Loucy (cell line): ENCODE data around the gene FGR.
A peak's percentile ranks its signal among the peaks of the same experiment; 100 is the strongest.

Source experiments
- H2AFZ ChIP-seq: fragments of 200-600 bp; sonication (generic); 2 replicates; pipeline ENCODE4 v1.6.0; 2016; ENCODE audit warnings: antibody characterized with exemption, mild to moderate bottlenecking, low read length, moderate library complexity
- H3F3A ChIP-seq: fragments of 200-600 bp; 2 replicates; pipeline ENCODE4 v1.6.0; 2016; ENCODE audit warnings: antibody characterized with exemption, low read depth, mild to moderate bottlenecking
- H3K27me3 ChIP-seq: fragments of 200-600 bp; sonication (generic); 2 replicates; pipeline ENCODE4 v1.6.1; 2014; ENCODE audit warnings: low read length, mild to moderate bottlenecking; ENCODE audit not compliant: insufficient read depth, poor library complexity, severe bottlenecking
- H3K36me3 ChIP-seq: fragments of 200-600 bp; sonication (generic); 2 replicates; pipeline ENCODE4 v1.6.1; 2016; ENCODE audit warnings: low read length; ENCODE audit not compliant: insufficient read depth
- H3K4me1 ChIP-seq: fragments of 200-600 bp; sonication (generic); 2 replicates; pipeline ENCODE4 v1.5.1; 2014; ENCODE audit warnings: low read length, mild to moderate bottlenecking; ENCODE audit not compliant: insufficient read depth, poor library complexity, severe bottlenecking
- H3K4me2 ChIP-seq: fragments of 200-600 bp; sonication (generic); 2 replicates; pipeline ENCODE4 v1.6.0; 2014; ENCODE audit warnings: antibody characterized with exemption, low read length, low read depth, mild to moderate bottlenecking; ENCODE audit not compliant: poor library complexity, severe bottlenecking
- H3K4me3 ChIP-seq: fragments of 200-600 bp; sonication (generic); 2 replicates; pipeline ENCODE4 v1.5.1; 2014; ENCODE audit warnings: low read length, mild to moderate bottlenecking, mixed read lengths; ENCODE audit not compliant: poor library complexity, severe bottlenecking
- H3K79me2 ChIP-seq: fragments of 200-600 bp; sonication (generic); 2 replicates; pipeline ENCODE4 v1.6.1; 2014; ENCODE audit warnings: low read length; ENCODE audit not compliant: insufficient read depth
- H3K9ac ChIP-seq: fragments of 200-600 bp; sonication (generic); 2 replicates; pipeline ENCODE4 v1.6.0; 2014; ENCODE audit warnings: mild to moderate bottlenecking, low read depth, low read length, moderate library complexity; ENCODE audit not compliant: poor library complexity, severe bottlenecking
- H3K9me2 ChIP-seq: fragments of 200-600 bp; sonication (generic); replicated peaks from 2 replicates; pipeline ENCODE4 v1.6.1; 2016; ENCODE audit warnings: low read depth, low read length, mixed read lengths
- H3K9me3 ChIP-seq: fragments of 200-600 bp; sonication (generic); 2 replicates; pipeline ENCODE4 v1.6.1; 2014; ENCODE audit warnings: mild to moderate bottlenecking, antibody characterized with exemption, low read length, low read depth; ENCODE audit not compliant: insufficient read depth
- H4K20me1 ChIP-seq: fragments of 200-600 bp; sonication (generic); 2 replicates; pipeline ENCODE4 v1.6.0; 2014; ENCODE audit warnings: antibody characterized with exemption, low read length, mild to moderate bottlenecking; ENCODE audit not compliant: insufficient read depth, poor library complexity, severe bottlenecking
- CTCF ChIP-seq: fragments of 200-600 bp; sonication (generic); conservative IDR thresholded peaks from 2 replicates; pipeline ENCODE4 v1.5.1; 2014; ENCODE audit warnings: mild to moderate bottlenecking, antibody characterized with exemption, low read length
- EZH2phosphoT487 ChIP-seq: fragments of 200-600 bp; IDR thresholded peaks from 2 replicates; pipeline ENCODE4 v1.6.1; 2018; ENCODE audit warnings: antibody characterized with exemption, mild to moderate bottlenecking, moderate library complexity, borderline replicate concordance

The FGR gene

GRCh38 chr1:27583479-27583878 is 51.5 kb downstream of the FGR start:
- Histone ChIP-seq H3K4me3 (no peak overlapping the region), H3K9me2 (no peaks in the 10 kb centered on the region), H3K36me3 (peaks cover 17% of the 10 kb centered on the region; the same call in 1 of the 2 replicates), H3K4me1 (no peaks in the 10 kb centered on the region), H3K9ac (no peak overlapping the region), H3K79me2 (peaks cover 97% of the 10 kb centered on the region), H4K20me1 (peaks cover 63% of the 10 kb centered on the region), H3K27me3 (no peaks in the 10 kb centered on the region), H3K9me3 (no peaks in the 10 kb centered on the region), H3K4me2 (no peak overlapping the region), H2AFZ (no peak overlapping the region), H3F3A (no peaks in the 10 kb centered on the region)
- TF ChIP-seq EZH2phosphoT487: no peak
- no peak for TF ChIP-seq CTCF

- H3K9me2 ChIP-seq: no peaks in the 10 kb centered on the region
- no peaks in the 10 kb centered on the region for H3F3A ChIP-seq
- H3K79me2 ChIP-seq: peaks cover 96% of the 10 kb centered on the region
- peaks cover 10% of the 10 kb centered on the region for H3K4me1 ChIP-seq
- peaks cover 61% of the 10 kb centered on the region for H4K20me1 ChIP-seq
- H3K4me2 ChIP-seq: no peak overlapping the region
- H3K9ac ChIP-seq: no peak overlapping the region
- no peaks in the 10 kb centered on the region for H3K27me3 ChIP-seq
- TF ChIP-seq EZH2phosphoT487 (no peak), CTCF (no peak)
- H3K36me3 ChIP-seq: peaks cover 5% of the 10 kb centered on the region; the same call in 1 of the 2 replicates
- no peak overlapping the region for H3K4me3 ChIP-seq
- no peak overlapping the region for H2AFZ ChIP-seq
- H3K9me3 ChIP-seq: no peaks in the 10 kb centered on the region
These were observed 53.2 kb downstream of the FGR start for GRCh38 chr1:27581823-27582243.

- no peak overlapping the region for H2AFZ ChIP-seq
- H3K9me2 ChIP-seq: no peaks in the 10 kb centered on the region
- no peak for TF ChIP-seq CTCF
- no peak for TF ChIP-seq EZH2phosphoT487
- no peak overlapping the region for H3K4me3 ChIP-seq
- H4K20me1 ChIP-seq: peaks cover 59% of the 10 kb centered on the region
- peaks cover 31% of the 10 kb centered on the region for H3K4me1 ChIP-seq
- H3K79me2 ChIP-seq: peaks cover 93% of the 10 kb centered on the region
- no peaks in the 10 kb centered on the region for H3K27me3 ChIP-seq
- H3K9ac ChIP-seq: no peak overlapping the region
- H3K9me3 ChIP-seq: no peaks in the 10 kb centered on the region
- H3F3A ChIP-seq: no peaks in the 10 kb centered on the region
- H3K4me2 ChIP-seq: peak overlapping the region; percentile 45
- peaks cover 10% of the 10 kb centered on the region; the same call in 1 of the 2 replicates for H3K36me3 ChIP-seq
These were observed 57.3 kb downstream of the FGR start for GRCh38 chr1:27577504-27578188.
